Stimulated activated CD8-positive, alpha-beta memory T cell treated with anti-CD3 and anti-CD28 coated beads, Interleukin-15, amount 100 ng/mL, for 1 hour (primary cell): ENCODE results near the gene CLCNKB.

Experiments used
- DNase-seq: peaks from one replicate; pipeline ENCODE4 v3.0.0-alpha.2; 2020; ENCODE audit warnings: low read depth

Gene CLCNKB

DNA sequence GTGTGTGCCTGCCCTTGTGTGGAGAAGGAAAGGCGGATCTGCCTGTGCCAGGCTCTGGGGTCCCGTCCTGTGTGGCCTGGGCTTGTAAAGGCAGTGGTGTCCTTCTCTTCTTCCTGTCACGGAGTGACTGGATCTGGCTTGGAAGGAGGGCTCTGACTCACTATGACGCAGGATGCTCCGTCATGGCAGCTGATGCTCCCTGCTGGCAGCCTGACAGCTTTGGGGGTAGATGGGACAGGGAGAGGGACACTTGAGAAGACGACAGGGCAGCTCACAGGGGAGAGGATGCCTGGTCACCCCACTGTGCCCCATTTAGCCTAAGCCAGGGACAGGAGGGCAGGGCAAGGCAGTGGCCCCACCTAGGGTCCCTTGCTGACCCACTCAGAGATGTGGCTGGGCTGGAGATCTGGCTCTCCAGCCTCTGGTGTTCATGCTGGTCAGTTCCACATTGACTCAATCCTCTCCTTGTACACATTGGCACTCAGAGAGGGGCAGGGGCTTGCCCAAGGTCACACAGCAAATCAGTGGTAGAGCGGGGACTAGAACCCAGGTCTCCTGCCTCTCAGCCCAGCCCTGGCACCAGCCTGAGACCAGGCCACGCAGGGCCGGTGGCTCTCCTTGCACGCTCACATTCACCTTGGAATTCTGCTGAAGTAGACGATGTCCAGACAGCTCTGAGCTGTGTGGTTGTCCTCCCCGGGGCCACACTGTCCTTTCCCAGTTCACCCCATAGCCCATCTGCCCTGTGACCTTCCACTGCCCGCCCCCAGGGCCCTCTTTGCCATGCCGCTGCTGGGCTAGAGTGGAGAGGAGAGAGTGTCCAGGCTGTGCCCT lies 32.7 kb downstream of the CLCNKB start:
- DNase-seq, result no peak

DNA sequence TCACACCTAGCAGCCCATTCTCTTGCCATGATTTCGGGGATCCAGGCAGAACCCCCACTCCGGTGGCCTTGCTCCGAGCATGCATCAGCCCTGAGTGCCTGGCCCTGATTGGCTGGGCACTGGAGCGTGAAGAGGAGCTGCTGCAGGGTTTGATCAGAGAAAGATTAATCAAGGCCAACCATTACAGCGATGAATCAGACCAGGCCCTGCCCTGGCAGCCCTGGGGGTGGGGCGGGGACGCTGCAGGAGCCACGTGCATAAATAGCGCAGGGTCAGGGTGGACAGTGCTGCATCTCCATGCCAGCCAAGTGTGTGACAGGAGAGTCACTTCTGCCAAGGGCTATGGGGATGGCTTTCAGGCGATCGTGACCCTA lies 33.3 kb downstream of the CLCNKB start:
- no peak for DNase-seq

DNA sequence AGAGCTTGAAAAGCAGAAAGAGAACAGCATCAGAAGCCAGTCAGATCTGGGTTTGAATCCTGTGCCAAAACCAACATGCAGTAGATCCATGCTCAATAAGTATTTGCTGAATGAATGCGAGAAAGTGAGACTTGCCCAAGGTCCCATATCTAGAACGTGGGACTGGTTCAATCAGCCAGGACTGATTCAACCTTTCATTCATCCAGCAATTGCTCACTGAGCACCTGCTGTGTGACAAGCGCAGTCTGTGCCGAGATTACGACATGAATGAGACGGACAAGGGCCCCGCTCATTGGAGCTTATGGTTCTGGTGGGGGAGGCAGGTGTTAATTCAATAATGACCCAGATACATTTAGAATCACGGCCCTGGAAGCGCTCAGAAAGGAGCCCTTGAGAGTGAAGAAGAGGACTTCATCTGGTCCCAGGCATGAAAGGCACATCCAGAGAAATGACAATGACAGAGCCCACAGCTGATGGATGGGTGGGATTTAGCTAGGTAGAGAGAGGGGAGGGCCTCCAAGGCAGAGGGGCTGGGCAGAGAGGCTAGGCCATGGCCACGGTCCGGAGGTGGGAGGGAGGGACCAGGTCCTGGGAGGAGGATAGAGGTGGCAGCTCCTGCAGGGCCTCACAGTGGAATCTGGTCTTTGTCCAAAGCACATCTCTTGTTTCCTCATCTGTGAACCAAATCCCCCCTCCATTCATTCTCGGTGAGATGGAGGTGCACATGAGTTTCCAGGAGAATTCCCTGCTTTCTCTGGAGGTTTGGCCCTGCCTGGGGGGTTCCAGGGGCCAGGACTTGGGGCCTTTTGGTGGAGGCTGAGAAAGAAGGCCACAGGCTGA lies 34.0 kb downstream of the CLCNKB start:
- no peak for DNase-seq

DNA sequence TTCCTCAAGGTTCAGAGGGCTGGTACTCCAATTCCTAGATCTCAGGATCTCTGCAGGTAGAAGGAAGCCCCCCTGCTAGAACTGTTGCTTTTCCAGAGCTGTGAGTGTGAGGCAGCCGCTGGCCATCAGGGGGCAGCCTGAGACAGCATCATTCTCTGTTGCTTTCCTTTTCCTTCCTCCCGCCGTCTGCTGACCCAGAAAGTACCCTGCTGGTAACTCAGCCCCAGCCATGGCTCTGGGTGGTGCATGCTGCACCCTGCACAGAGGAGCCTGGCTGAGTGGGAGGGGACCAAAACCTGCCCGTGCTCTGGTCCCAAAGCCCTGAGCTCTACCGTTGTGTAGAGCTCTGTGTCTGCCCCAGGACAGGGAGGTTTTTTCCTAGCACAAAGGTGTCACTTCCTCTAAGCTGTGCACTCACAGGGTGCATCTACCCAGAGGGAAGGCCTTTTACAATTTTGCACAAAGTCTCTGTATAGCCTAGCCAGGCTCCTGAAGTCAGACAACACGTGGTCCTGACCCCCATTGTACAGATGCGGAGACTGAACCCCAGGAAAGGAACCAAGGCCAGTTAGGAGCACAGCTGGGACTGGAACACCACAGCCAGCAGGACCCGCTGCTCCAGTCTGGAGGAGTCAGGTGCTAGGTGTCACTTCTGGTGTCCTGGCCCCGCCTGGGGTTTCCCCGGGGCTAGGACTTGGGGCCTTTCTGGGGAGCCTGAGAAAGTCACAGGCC lies 35.5 kb downstream of the CLCNKB start:
- peak; percentile 53 for DNase-seq

DNA sequence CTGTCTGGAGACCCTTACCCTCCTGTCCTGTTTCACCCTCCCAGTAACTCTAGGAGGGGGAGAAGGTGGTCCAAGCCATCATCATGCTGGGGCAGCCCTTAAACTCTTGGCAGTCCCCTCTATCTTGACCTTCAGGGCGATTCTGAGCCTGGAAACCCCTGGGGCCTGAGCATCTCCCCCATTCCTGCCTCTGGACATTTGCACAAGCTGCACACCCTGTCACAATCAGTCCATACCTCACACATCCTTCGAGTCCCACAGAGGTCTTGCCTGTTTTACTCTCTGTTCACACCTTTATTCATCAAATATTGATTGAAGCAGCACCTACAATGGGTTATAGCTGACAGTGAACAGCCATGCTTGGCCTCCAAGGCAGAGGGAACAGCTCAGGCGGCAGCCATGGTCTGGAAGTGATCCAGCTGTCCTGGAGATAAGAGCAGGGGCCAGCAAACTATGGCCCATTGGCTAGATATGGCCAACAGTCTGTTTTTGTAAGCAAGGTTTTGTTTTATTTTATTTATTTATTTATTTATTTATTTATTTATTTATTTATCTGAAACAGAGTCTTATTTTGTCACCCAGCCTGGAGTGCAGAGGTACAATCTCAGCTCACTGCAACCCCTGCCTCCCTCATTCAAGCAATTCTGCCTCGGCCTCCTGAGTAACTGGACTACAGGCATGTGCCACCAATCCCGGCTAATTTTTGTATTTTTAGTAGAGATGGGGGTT lies 37.0 kb downstream of the CLCNKB start:
- DNase-seq, result no peak

DNA sequence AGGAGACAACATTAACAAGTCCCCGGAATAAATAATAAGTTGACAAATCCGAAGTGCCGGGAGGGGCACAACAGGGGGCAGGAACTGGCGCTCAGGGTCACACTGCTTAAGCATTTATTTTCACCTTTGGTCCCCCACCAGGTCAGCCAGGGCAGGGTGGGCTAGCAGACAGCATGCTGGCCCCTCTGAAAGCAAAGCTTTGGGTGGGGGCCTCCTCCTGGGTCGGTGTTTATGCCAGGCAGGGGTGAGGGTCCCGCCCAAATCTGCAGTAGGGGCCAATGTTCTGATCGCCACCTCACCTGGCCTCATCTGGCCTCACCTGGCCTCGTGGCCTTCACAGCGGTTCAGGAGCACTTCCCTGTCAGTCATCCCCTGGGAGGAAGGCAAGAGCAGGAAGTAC lies 38.1 kb downstream of the CLCNKB start:
- no peak for DNase-seq

DNA sequence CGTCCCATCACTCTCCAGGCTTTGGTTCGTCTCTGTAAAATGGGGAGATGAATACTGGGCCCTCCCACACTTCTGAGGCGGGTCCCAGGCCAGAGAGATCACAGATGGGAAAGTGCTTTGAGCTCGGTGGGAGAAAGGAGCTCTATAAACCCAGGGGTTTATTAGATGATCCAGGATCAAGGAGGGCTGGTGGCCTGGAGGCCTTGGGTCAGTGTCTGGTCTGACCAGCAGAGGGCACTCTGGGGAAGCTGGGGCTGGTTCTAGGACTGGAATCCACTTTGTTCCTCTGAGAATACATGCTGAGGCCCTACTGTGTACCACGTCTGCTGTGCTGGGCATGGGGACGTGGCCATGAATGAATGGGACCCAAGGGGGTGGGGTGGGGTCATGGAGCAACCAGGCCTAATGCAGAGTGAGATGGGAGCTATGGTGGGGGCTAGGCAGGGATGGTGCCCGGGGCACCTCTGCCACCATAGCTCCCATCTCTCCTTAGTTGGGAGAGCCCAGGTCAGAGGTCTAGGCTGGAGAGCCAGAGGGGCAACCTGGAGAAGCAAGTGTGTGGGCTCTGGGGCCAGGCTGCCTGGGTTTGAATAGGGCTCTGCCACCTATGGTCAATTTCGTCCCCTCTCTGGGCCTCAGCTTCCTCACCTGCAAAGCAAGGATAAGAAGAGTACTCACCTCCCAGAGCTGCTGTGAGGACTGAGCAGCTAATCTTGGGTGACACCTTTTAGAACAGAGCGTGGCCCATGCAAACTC lies 38.9 kb downstream of the CLCNKB start:
- peak; percentile 31 for DNase-seq

DNA sequence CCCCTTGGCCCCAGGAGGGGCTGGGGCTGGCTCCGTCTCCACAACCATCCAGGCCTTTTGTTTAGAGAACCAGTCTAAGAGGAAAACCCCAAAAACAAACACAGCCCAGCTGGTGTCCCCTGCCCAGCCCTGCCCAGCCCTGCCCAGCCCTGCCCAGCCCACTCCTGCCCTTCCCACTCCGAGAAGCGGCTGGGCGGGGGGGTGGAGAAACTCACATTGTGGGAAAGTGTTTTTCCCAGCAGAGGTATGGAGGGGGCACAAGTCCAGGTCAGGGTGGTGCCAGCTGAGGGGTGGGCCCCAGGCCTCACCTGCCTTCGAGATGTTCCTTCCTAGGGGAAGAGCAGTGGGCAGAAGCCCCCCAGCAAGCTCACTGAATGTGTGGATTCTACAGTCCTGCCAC lies 39.9 kb downstream of the CLCNKB start:
- DNase-seq, result no peak

DNA sequence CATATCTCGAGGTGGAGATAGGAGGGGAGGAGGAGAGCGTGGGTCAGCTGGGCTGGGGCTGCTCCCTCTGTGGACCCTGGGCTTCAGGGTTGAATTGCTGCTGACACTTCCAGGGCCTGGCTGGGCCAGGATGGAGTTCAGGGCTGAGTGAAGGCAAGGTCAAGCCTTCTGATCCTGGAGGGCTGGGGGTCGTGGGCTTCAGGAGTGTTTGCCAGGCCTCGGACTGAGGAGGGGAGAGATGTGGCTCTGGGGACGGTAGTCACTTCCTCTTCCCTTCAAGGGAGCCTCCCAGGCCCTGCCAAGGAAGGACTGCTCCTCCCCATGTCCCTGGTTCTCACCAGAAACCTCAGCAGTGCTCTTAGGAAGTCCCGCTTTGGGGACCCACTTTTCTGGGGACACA lies 41.9 kb downstream of the CLCNKB start:
- DNase-seq, result no peak

DNA sequence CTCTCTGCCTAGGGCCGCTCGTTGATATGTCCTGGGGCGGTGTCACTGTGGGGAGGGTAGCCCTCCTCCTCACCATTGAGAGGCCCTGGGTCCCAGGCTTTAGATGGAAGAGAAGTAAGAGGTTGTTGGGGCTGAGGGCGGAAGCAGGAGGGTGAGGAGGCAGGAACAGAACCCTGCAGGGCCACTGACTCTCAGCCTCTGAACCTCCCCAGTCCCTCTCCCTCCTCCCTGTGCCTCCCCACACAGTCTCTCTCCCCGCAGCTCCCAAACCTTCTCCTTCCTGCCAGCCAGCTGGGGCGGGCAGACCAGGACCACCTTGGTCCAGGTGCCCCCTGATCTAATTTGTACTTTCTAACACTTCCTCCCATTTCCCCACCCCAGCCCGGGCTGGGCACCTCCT lies 44.2 kb downstream of the CLCNKB start:
- DNase-seq, result no peak

DNA sequence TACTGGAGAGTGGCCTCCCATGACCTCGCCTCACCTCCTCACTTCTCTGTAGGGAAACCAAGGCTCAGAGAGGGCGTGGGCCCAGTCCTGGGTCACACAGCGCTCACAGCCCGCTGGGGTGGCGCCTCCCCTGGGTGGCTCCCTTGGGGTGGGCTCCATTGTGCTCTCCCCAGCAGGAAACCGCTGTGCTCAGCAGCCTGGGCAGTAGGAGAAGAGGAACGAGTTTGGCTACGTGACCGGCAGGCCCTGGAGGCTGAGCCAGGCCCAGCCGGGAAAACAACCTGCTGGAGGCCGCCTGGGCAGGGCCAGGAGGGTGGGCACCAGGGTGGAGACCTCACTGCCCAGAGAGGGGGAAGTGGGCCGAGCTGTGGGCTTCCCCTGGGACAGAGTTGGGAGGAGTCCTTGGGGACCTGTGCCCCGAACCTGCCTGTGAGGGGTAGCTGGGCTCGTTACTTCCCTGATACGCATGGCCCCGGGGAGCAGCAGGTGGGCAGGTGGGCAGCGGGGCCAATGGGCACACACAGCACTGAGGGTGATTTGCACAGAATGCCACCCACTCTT lies 44.8 kb downstream of the CLCNKB start:
- DNase-seq, result no peak

DNA sequence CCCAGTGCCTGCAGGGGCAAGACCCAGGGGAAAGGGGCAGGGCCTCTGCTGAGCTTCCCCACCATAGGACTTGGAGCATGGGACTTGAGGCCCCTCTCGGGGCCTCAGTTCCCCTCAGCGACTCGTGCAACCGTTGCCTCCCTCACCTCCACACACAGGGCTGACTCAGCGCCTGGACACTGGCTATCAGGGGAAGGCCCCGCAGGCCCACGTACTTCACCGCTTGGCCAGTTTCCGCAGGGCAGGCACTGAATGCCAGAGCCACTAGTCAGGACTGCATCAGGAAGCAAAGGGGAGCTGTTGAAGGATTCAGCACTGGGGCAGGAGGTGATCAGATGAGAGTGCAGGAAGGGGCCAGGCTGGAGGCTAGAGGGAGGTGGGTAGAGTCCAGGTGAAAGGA lies 45.4 kb downstream of the CLCNKB start:
- no peak for DNase-seq

DNA sequence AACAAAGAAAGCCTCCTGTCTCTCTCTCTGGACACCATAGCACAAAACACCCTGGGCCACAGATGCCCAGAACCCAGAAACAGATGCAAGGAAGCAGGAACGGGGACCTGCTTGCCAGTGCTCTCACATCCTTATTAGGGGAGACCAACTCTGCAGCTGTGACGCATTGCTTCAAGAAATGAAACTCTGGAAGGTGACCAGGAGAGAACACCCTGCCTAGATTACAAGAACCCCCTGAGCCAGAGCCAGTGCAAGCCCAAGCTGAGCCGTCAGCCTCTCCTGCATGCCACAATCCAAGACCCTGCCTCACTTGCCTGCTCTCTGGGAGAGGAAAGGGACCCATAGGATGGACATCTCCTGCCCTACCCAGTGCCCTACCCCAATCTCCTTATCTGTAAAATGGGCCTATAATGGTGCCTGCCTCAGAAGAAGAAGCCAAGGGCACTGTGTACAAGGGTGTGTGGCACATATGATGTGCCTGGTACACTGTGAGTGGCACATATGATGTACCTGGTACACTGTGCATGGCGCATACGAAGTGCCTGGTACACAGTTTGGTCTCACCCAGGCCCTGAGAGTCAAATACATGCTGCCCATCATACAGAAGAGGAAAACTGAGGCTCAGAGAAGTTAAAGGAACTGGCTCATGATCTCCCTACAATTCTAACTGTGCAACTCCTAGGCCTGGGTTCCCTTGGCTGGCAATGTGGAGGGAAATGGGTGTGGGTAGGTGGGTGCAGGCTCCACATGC lies 46.7 kb downstream of the CLCNKB start:
- DNase-seq, result no peak

DNA sequence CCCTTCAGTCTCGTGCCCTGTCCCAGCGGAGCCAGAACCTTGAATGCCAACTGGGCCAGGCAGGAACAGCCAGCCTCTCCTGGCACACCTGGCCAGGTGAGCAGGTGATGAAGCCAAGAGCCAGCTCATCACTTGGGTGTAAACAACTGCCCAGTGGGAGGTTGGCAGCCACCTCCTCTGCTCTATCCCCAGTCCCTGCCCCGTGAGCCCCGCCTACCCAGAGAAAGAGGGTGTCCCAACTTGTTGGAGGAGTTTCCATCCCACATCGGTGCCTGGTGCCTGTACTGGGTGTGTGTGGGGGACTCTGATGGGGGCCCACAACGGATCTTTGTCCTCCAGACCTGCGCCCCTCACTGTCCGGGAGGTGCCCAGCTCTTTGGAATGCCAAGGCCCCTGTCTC lies 47.7 kb downstream of the CLCNKB start:
- DNase-seq, result no peak

DNA sequence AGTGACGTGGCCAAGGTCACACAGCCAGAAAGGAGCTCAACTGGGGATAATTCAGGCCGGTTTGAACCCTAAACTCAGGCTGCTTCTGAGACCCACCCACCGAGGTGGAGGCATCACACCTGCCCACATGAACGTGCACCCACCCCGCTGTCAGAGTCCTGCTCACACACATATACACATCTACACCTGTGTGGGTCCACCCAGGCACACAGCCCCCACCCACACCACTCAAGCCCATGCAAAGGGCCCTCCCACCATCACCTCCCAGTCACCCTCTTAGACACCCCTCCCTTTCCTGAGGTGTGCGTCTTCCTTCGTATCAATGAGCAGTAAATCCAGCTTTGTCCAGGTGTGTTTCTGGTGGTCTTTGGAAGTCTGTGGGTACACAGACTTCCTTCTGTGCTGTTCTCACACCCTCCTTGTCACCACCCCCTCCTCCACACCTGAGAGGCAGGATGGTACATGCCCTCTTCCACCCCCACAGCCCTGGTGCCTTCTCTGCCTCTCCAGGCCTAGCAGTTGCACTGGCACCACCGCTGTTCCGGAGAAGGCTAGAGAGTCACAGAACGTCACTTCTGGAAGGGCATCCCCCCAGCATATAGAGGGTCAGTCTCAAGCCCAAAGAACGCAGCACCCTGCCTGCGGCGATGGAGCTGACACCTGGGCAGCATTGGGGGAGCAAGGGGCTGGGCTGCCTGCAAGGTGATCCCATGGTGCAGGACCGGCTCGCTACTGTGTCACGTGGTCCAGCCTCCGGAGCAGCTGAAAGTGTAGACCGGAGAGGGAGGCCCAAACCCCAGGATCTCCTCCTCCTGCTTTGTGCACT lies 48.7 kb downstream of the CLCNKB start:
- no peak for DNase-seq

DNA sequence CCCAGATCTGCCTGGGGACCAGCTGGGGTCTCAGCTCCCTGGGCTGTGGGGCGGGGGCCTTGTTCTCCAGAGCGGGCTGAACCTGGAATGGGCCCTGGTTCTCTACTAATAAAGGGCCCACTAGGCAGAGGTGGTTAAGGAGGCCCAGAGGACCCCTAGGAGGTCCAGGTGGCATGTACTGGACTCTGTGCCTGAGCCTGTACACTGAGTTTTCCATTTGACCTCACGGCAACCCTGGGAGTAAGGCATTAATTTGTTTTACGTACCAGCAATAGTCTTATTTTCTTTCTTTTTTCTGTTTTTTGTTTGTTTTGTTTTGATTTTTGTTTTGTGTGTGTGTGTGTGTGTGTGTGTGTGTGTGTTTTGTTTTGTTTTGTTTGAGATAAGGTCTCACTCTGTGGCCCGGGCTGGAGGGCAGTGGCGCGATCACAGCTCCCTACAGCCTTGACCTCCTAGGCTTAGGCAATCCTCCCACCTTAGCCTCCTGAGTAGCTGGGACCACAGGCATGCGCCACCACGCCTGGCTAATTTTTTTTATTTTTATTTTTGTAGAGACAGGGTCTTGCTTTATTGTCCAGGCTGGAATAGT lies 49.4 kb downstream of the CLCNKB start:
- no peak for DNase-seq

DNA sequence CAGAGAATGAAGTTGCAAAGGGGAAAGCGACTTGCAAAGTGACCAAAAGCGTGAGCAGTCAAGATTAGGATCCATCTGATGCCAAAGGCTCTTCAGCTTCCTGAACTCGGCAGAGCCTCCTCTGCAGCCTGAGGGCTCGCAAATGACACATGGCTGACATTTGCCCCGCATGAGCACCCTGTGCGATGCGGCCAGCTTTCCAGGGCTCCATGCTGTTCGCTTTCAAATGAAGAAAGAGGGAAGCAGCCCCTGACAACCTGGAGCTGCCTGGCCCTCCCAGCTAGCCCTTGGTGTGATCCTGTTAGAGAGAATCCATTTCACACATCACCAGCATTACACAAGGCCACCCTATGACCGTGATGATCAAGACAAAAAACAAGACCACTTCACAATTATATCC lies 50.0 kb downstream of the CLCNKB start:
- DNase-seq, result no peak

DNA sequence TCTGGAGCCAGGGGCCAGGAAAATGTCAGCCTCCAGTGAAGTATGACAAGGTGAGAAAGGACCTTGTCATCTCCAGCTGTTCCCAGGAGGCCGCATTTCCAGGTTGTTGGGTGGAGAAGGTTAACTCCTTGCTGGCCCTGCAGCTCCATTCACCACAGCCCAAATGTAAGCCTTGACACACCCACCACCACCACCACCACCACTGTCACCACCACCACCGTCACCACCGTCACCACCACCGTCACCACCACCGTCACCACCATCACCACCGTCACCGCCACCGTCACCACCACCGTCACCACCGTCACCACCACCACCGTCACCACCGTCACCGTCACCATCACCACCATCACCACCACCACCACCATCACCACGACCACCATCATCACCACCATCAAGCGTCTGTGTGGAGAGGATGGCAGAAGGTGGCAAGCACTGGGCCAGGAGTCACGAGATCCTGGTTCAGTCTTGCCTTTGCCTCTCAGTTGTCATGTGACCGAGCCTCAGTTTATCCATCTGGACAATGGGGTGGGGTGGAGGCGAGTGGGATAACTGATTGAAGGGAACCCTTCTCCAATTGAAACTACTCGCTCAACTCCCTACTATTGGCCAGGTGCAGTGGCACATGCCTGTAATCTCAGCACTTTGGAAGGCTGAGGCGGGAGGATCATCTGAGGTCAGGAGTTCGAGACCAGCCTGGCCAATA lies 51.0 kb downstream of the CLCNKB start:
- DNase-seq, result no peak
